Smooth muscle cell (in vitro differentiated cells): Measurements from ENCODE around the gene TLE3. TPM values are rescaled to one million over a fixed set of nuclear protein-coding genes. Genes with fewer than 3 reads are reported as not detected.
A peak's percentile ranks its signal among the peaks of the same experiment; 100 is the strongest.

Experiments
- DNase-seq: peaks from one replicate; lab custom pipeline; 2025; ENCODE audit not compliant: unreplicated experiment; lab: John Stamatoyannopoulos, UW
- H2AFZ ChIP-seq: fragments of 200-600 bp; sonication (generic); 2 replicates; pipeline ENCODE4 v1.6.0; 2016; ENCODE audit warnings: antibody characterized with exemption, low read depth, mild to moderate bottlenecking
- H3F3A ChIP-seq: fragments of 200-600 bp; sonication (generic); 2 replicates; pipeline ENCODE4 v1.6.0; 2017; ENCODE audit warnings: antibody characterized with exemption, low read depth
- H3K27ac ChIP-seq: fragments of 200-600 bp; sonication (generic); 2 replicates; pipeline ENCODE4 v1.5.1; 2016; ENCODE audit warnings: low read depth, mild to moderate bottlenecking
- H3K27me3 ChIP-seq: fragments of 200-600 bp; sonication (generic); 2 replicates; pipeline ENCODE4 v1.6.1; 2016; ENCODE audit warnings: low read depth, mild to moderate bottlenecking
- H3K36me3 ChIP-seq: fragments of 200-600 bp; sonication (generic); 2 replicates; pipeline ENCODE4 v1.5.1; 2016; ENCODE audit warnings: low read depth
- H3K4me1 ChIP-seq: fragments of 200-600 bp; sonication (generic); 2 replicates; pipeline ENCODE4 v1.5.1; 2016; ENCODE audit warnings: low read depth
- H3K4me2 ChIP-seq: fragments of 200-600 bp; sonication (generic); 2 replicates; pipeline ENCODE4 v1.6.0; 2016; ENCODE audit warnings: mild to moderate bottlenecking
- H3K4me3 ChIP-seq: fragments of 200-600 bp; sonication (generic); 2 replicates; pipeline ENCODE4 v1.5.1; 2016; ENCODE audit warnings: mild to moderate bottlenecking
- H3K79me2 ChIP-seq: fragments of 200-600 bp; sonication (generic); 2 replicates; pipeline ENCODE4 v1.6.0; 2016; ENCODE audit warnings: low read depth, mild to moderate bottlenecking
- H3K9ac ChIP-seq: fragments of 200-600 bp; sonication (generic); 2 replicates; pipeline ENCODE4 v1.6.0; 2016; ENCODE audit warnings: low read depth
- H3K9me3 ChIP-seq: fragments of 200-600 bp; sonication (generic); replicated peaks from 2 replicates; pipeline ENCODE4 v1.5.1; 2016; ENCODE audit warnings: low read depth
- H4K20me1 ChIP-seq: fragments of 200-600 bp; sonication (generic); 2 replicates; pipeline ENCODE4 v1.6.0; 2016; ENCODE audit warnings: low read depth
- CTCF ChIP-seq: fragments of 200-600 bp; sonication (generic); IDR thresholded peaks from 2 replicates; pipeline ENCODE4 v1.5.1; 2017; ENCODE audit warnings: borderline replicate concordance, mild to moderate bottlenecking, antibody characterized with exemption; ENCODE audit not compliant: insufficient read depth, poor library complexity, severe bottlenecking
- WGBS: methylation state at CpG from one replicate; pipeline ENCODE4 v1.1.7; 2016; ENCODE audit warnings: low lambda C conversion rate; 5-methylcytosine and 5-hydroxymethylcytosine counted together
- polyA plus RNA-seq: library from polyadenylated mRNA; unstranded; fragments of >200 nt; fragmentation: Nextera tagmentation; extraction: Ambion mirVana; gene quantifications from 2 replicates; pipeline ENCODE4 v1.2.1, GENCODE V29; 2016
- total RNA-seq: library from RNA; depleted of rRNA; stranded (reverse); fragments of >200 nt; gene quantifications from 2 replicates; pipeline ENCODE4 v1.2.3, GENCODE V29; 2014

The TLE3 gene
- total and polyA plus RNA-seq, 2 experiments from 2014 or later: 50.9 to 53.2 TPM

GRCh38 chr15:70098461-70099166, 897 bp upstream of the TLE3 start:
- H3K79me2 ChIP-seq: peaks cover 45% of the 10 kb centered on the region
- H4K20me1 ChIP-seq: peaks cover 40% of the 10 kb centered on the region
- no peak for DNase-seq
- peak overlapping the region; percentile 96 for H3K27ac ChIP-seq
- peak overlapping the region; percentile 98 for H3K4me2 ChIP-seq
- H3K27me3 ChIP-seq: no peaks in the 10 kb centered on the region
- no peaks in the 10 kb centered on the region for H3K36me3 ChIP-seq
- TF ChIP-seq CTCF: no peak
- no peaks in the 10 kb centered on the region for H3K9me3 ChIP-seq
- peaks cover 24% of the 10 kb centered on the region for H3F3A ChIP-seq
- peak overlapping the region; percentile 95 for H3K9ac ChIP-seq
- peak overlapping the region; percentile 66 for H3K4me3 ChIP-seq
- WGBS: 1% methylated on average over 57 of the region's 60 CpGs
- peaks cover 37% of the 10 kb centered on the region for H3K4me1 ChIP-seq
- peak overlapping the region; percentile 28 for H2AFZ ChIP-seq

- Histone ChIP-seq H2AFZ (no peak overlapping the region), H3K4me2 (peak overlapping the region; percentile 98), H4K20me1 (peaks cover 45% of the 10 kb centered on the region), H3F3A (peaks cover 26% of the 10 kb centered on the region), H3K36me3 (no peaks in the 10 kb centered on the region), H3K4me3 (peak overlapping the region; percentile 66), H3K27me3 (no peaks in the 10 kb centered on the region), H3K79me2 (peaks cover 50% of the 10 kb centered on the region), H3K4me1 (peaks cover 42% of the 10 kb centered on the region), H3K9ac (peak overlapping the region; percentile 95), H3K27ac (peak overlapping the region; percentile 96), H3K9me3 (no peaks in the 10 kb centered on the region)
- WGBS: 0% methylated on average over 7 of the region's 7 CpGs
- DNase-seq: no peak
- TF ChIP-seq CTCF: no peak
Measured at GRCh38 chr15:70098153-70098460, 390 bp upstream of the TLE3 start.

- peak overlapping the region; percentile 96 for H3K27ac ChIP-seq
- peak overlapping the region; percentile 98 for H3K4me2 ChIP-seq
- peaks cover 57% of the 10 kb centered on the region for H3K79me2 ChIP-seq
- no peaks in the 10 kb centered on the region for H3K36me3 ChIP-seq
- peaks cover 26% of the 10 kb centered on the region for H3F3A ChIP-seq
- peaks cover 54% of the 10 kb centered on the region for H3K4me1 ChIP-seq
- H3K27me3 ChIP-seq: no peaks in the 10 kb centered on the region
- no peak for TF ChIP-seq CTCF
- H4K20me1 ChIP-seq: peaks cover 56% of the 10 kb centered on the region
- H3K4me3 ChIP-seq: peak overlapping the region; percentile 66
- H3K9me3 ChIP-seq: no peaks in the 10 kb centered on the region
- H2AFZ ChIP-seq: no peak overlapping the region
- peak overlapping the region; percentile 91 for H3K9ac ChIP-seq
- DNase-seq: no peak
- 0% methylated on average over 21 of the region's 37 CpGs for WGBS
Measured at GRCh38 chr15:70097063-70097320, 725 bp downstream of the TLE3 start.
